ENCODE measurements around the gene ALK.

ALK gene

DNA sequence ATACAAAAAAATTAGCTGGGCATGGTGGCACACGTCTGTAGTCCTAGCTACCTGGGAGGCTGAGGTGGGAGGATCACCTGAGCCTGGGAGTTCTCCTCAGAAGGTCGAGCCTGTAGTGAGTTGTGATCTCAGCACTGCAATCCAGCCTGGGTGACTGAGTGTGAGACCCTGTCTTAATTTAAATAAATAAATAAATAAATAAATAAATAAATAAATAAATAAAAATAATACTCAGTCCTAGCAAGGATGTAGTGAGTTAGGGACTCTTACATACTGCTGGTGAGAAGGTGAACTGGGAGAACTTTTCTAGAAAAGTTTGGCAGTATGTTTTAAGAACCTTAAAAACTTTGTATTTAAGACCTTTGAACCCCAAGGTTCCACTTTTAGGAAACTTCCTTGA lies 576.1 kb downstream of the ALK start:
- in situ Hi-C loops (cut with MboI; ENCODE audit: low sequenced_read_pairs): no loop called here

DNA sequence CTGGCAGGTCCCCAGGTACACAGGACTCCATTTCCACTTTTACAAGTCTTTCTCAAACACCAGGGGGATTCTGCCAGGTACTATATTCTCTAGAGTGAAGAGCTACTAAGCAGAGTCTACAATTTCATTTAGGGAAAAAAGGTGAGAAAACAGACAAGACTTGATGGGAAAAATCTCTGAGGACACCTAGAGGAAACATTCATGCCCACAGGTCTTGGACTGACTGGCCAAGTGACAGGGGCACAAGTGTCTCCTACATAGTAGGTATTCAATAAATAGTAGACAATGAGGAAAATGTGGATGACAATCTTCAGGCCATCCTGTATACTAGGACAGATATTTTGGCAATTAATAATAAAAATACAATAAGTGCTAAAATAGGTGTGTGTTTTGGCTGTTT lies 577.6 kb downstream of the ALK start:
- in situ Hi-C loops (cut with MboI; ENCODE audit: low sequenced_read_pairs): no loop called here

DNA sequence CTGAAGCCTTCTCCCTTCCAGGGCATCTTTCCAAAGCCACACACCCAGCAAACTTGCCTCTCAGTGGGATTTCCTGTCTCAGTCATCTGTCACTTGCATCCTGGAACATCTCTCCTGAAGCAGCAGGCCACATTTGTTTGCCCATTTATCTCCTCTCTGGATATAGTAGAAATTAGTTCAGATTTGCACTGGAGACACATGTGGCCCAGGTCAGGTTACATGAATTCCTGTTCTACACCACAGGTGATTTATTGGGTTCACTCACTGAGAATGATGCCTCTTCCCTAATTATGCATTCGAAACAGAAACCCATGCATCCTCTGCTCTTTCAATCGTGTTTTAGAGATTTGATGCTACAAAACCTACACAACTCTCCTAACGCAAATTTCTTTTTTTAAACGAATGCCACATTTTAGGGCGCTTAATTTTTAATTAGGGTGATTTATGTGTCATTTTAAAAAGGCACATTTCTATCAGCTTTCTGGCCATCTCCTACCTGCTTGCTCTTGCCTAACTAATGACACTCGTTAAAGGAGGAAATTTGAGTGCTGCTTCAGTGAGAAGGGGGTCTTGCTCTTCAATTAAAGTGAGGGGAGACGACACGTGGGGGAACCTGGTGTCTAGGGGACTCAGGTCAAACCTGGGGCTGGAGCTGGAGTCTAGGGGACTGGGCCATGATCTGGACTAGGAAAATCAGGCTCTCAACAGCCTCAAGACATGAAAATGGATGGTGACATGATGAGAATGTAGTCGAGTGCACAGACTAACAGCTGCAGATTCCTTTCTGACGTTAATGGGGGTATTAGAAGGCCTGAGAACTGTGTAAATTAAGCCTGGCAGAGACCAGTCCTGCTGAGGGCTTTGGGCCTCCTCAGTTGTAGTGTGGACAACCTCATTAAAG lies 584.8 kb downstream of the ALK start:
- in situ Hi-C loops (cut with MboI; ENCODE audit: low sequenced_read_pairs): no loop called here

DNA sequence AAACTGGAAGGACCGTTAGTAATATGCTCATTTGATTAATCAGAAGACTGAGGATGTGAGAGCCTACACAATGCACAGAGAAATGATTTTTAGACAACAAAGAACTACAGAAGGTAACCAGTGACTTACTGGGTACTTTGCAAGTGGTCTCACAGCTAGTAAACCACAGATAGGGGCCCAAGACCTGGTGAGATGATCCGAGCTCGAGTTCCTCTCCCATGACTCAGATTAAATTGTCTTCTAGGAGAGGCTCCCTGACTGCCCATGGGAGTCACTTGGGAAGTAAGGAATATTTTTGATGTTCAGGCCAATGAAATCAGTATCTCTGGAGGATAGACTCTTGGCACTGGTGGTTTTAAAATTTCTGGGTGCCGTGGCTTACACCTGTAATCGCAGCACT lies 586.0 kb downstream of the ALK start:
- in situ Hi-C loops (cut with MboI; ENCODE audit: low sequenced_read_pairs): no loop called here

DNA sequence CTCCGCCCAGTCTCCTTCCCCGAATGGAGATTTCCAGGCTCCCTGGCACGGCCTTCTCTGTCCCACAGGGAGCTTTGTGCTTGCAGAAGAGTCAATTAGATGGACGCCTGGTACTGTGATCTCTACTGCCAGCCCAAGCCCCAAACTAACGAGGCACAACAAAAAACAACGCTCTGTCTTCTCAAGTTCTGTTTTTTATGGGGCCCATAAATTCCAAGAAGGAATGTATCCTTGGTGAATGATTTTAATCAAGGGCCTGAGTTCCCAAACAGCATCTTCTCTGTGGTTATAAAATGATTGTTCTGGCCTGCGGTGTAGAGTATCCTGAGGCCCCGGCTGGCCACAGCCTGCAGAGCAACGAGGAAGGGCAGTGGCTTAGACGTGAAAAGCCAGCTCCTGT lies 586.7 kb downstream of the ALK start:
- in situ Hi-C loops (cut with MboI; ENCODE audit: low sequenced_read_pairs): no loop called here

DNA sequence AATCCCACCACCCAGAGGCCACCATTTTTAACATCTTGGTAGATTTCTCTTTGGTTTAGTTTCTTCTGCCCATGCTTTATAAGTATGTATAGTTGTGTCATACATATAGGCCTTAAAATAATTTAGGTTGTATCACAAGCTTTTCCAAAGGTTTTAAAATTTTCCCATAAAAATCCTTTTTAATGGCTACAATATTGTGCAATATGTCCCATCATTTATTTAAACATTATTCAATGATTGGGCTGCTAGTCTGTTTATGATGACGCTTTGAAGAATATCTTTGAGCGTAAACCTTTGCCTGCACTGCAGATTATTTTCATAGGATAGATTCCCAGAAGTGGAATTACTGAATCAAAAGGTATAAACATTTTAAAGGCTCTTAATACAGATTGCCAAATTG lies 588.8 kb downstream of the ALK start:
- in situ Hi-C loops (cut with MboI; ENCODE audit: low sequenced_read_pairs): no loop called here

DNA sequence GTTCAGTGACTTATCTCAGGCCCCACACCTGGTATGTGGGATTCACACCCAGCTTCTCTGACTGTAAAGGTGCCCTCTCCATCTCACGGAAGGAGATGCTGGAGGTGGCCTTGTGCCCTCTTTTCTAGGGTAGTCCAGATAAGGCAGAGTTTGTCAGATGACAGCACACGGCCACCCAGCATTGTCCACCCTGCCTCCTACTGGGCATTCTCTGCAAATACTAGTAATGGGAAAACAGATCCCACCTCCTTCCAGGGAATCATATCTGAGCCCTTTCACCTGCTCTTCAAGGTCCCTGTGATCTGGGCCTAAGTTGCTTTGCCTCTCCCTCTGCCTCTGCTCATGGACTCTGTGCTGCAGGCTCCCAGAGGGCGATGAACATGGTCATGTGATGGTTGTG lies 591.5 kb downstream of the ALK start:
- in situ Hi-C loops (cut with MboI; ENCODE audit: low sequenced_read_pairs): no loop called here

DNA sequence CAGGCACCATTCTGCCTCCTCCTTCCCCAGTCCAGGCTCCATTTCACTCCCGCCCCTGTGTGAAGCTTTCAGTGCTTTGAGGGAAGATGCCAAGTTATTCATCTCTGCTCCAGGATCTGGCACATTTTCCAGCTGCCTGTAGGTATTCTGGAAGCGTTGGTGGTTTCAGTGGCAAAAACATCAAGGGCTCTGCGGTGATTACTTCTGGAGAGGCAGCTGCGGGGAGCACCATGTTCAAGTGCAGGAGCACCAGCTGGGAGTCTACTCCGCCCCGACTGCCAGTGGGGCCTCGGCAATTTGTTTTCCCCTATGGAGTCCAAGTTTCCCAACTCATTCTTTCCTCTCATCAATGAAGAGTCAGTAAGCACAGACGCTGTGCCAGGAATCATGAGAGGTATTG lies 594.5 kb downstream of the ALK start:
- in situ Hi-C loops (cut with MboI; ENCODE audit: low sequenced_read_pairs): no loop called here

DNA sequence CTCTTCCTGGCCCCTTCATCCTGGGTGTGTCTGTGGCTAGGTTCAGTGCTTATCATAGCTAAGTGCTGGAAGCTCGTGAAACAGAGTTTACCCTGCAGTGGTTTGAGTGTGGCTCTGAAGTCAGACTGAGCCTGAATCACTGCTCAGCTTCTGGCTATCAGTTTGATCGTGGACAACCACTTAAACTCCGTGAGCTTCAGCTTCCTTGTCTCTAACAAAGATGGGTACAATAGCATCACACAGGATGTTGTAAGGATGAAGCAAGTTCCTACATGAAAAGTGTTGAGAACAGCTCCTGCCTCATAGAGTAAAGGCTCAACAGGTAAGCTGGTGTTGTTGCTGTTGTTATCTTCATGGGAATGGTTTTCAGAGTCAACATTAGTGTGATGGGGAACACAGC lies 595.8 kb downstream of the ALK start:
- in situ Hi-C loops (cut with MboI; ENCODE audit: low sequenced_read_pairs): no loop called here

DNA sequence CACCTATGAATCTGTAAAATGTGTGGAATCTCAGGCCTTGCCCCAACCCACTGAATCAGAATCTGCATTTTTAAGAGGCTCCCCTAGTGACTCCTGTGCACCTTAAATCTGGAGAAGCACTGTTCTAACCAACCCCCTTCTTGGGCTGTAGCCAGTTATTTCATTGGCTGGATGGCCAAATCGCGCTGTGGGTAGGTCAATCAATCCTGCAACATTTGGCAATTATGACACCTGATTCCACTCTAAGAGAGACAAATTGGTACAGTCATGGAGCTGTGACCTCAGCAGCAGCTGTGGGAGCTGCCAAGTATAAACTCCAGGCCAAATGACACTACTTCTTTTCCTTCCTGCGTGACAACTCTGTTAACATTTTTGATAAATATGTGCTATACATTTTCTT lies 597.4 kb downstream of the ALK start:
- in situ Hi-C loops (cut with MboI; ENCODE audit: low sequenced_read_pairs): no loop called here

DNA sequence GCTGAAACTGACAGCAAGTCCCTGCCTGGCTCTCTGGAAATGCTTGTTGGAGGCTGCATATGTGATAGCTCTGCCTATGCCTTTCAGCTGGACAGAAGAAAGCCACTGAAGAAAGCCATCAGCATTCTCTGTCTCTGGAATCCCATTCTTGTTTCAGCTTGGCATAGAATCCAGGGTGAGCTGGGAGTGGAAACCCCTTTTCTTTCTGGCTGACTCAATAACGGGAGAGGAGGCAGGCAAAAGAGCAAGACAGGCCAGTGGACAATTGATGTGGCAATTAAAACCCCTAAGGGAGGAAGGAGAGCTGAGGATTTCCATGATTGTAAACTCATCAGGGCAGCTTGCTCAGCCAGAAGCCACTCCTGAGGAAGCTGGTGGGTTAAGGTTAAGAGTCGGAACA lies 598.1 kb downstream of the ALK start:
- in situ Hi-C loops (cut with MboI; ENCODE audit: low sequenced_read_pairs): no loop called here

DNA sequence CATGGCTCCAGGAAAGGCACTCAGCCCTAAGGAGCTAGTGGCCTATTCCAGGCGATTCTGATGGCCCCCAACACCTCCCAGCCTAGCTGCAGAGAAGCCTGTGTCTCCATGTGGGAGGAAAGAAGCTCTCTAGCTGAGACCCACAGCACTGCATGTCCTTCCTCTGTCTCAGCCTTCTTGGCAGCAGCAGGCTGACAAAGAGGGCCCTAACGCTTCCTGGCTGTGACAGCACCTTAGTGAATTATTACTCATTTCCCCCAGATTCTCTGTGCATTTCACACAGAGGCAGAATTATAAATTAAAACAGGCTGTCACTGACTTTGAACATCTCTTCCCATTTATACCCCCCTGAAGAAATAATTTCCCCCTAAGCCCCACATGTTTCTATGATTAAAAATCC lies 599.4 kb downstream of the ALK start:
- in situ Hi-C loops (cut with MboI; ENCODE audit: low sequenced_read_pairs): no loop called here

DNA sequence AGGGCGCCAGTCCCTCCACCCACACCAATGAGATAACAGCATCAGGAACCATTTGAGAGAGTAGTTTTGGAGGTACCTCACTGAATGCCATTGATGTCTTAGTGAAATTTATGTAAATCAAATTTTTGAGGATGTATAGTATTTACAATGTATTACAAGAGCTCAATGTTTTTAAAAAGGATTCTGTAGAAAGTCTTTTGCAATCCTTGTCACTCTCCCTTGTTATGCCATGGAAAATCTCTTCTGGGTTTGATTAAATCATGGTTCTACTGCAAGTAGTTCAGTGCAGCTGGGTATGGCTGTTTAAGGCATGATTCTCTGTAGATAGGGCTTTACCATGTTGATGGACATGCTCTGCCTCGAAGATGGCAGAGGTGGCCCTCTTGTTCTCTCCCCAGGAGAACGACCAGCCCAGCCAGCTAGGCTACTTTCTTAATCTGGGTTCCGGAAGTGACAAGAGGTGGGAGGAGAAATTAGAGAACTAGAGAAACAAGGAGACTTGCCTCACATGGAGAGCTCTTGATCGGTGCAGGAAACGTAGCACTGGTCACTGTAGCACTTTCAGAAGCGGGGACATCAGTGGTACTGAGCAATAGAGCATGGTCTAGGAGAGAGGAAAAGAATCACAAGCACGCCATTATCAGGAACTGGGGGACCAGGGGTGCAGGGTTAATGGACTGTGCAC lies 603.4 kb downstream of the ALK start:
- in situ Hi-C loops (cut with MboI; ENCODE audit: low sequenced_read_pairs): no loop called here

DNA sequence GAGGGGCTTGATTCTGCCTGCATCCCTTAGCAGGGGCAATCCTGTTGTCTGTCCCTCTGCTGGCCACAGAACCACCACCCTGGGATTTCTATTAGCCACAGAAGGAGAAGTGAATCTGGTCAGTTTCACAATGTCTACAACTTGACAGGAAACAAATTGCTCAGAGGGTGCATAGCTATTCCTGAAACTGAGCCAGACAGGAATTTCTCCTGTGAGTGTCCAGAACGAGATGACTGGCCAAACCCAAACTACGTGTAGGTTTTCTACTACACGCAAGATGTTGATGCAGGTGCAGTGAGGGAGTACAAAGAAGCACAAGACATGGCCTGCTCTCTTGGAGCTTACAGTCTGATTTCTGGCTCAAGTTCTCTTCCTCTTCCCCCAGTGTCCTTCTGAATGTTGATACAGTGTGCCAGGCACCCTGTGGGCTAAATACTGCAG lies 604.3 kb downstream of the ALK start:
- in situ Hi-C loops (cut with MboI; ENCODE audit: low sequenced_read_pairs): no loop called here

DNA sequence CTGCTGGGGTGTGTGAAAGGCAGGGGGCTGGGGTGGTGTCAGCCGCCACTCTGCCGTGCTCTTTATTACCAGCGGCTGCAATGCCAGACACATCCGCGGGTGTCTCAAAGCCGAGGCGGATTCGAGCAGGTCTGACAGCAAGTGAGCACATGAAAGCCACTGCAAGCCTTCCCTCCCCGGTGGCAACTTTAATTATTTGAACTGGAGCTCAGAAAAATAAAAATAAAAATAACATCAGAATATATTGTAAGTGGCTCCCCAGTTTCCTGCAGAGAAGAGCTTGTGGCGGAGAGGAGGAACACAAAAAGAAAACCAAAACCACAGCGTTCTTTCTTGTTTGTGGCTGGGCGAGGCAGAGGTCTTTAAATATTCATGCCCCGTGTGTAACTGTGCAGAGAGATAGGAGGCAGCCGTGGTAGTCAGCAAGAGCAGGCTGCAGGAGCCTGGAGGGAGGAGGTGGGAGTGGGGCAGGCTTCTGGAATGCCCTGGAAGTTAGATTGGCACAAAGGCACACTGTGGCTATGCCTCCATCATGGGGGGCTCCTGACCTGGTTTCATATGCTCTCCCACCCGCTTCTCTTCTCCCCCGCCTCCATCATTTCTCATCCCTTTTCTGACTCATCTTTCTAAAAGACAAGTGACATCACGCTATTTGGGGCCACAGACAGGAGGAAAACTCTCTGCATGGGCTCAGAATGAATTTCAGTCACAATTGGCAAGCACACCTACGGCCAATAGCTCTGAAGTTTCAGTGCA lies 606.4 kb downstream of the ALK start:
- in situ Hi-C loops (cut with MboI; ENCODE audit: low sequenced_read_pairs): no loop called here

DNA sequence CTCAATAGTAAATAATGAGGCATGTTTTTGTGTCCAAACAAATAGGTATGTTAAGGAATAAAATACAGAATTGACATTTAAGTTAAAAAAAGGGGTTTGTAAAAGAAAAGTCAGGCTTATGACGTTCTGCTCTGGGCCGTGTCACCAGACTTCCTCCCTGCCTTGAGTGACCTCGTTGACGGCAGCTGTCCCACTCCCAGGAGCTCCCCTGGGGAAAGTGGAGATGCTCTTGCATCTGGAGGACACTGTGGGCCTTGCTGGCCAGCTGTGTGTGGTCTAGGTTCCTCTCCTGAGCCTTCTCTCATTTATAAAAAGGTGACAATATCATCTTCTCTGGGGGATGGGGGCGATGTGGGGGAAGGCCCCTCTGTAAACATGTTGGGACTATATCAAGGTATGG lies 609.9 kb downstream of the ALK start:
- in situ Hi-C loops (cut with MboI; ENCODE audit: low sequenced_read_pairs): no loop called here

DNA sequence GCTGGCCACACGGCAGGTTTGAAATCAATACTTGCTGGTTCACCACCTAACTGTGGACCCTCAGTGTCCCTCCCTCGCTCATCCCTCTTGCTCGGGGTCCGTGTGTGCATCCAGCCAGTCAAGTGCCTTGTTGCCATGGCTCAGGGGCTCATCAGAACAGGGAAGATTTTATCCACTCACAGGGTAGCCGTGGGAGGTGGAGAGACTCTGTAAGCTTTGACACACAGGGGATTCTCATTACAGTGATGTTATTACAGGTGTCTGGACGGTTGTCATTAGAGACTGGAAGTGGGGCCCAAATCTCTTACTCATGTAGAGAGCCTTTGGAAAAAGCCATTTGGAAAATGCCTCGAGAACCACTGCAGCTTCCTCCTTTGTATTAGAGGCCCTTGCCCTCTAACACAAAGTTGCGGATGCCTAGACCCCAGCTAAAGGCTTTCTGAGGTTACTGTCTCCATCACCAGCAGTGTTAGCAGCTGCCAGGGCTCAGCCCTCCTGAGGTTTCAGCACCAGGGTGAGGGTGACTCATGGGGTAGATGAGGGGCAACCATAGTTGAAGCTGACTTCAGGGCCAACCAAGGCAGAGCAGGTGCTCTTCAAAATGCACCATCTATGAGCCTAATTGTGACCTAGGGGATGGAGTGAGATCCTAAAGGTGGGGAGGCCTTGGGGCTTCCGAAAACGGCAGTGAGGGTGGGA lies 610.6 kb downstream of the ALK start:
- in situ Hi-C loops (cut with MboI; ENCODE audit: low sequenced_read_pairs): no loop called here

DNA sequence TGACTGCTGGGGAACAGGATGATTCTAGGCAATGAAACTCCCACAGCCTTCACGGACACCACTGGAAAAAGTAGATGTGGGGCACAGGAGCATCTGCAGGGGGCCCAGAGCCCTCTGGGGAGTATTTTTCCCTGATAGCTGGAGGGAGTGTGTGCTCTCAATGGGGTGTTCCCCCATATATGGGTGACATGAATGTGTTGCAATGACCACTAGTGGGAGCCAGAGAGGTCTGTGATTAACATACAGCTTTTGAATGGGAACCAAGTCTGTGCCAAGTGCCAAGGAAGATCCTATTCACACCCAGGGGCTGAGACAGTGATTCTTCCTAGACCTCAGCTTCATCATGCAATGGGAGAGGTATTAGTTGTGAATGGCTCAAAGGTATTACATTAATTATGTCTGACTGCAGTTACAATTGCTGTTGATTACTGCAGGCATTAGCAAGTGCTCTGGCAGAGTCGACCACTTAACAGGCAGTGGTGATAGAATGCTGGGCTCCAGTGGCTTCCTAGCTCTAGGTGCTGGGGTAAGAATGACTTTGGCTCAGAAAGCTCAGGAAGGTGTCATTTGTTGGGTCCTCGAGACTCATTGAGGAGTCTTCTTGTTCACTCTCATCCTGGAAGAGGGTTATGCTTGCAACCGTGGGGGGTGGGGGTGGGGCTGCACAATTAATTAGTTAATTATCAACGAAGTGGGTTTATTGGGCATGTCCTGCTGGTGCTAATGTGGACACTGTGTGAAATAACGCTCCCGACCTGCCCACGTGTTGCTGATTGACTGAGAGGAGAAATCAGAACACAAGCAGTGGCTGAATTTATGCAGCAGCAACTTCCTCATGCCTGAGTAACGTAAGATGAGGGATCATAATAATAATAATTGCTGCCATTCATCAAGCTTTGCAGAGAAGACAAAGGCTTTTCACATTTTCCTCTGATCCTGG lies 612.0 kb downstream of the ALK start:
- in situ Hi-C loops (cut with MboI; ENCODE audit: low sequenced_read_pairs): no loop called here

DNA sequence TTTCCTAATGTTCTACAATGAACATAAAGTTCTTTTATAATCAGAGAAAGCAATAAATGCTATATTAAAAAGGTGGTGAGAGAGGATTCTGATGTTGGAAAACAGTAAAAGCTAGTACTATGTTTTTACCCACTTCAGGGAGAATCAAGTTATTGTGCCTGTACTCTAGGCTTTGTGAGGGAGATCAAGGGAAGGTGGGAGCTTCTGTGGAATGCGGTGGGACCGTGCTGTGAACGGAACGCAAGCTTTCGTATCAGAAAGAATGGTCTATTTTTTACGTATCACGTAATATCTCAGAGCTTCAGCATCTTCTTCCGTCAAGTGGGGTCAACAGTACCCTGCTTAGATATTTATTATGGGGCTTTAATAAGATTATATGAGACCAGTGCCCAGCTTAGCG lies 613.0 kb downstream of the ALK start:
- in situ Hi-C loops (cut with MboI; ENCODE audit: low sequenced_read_pairs): no loop called here

DNA sequence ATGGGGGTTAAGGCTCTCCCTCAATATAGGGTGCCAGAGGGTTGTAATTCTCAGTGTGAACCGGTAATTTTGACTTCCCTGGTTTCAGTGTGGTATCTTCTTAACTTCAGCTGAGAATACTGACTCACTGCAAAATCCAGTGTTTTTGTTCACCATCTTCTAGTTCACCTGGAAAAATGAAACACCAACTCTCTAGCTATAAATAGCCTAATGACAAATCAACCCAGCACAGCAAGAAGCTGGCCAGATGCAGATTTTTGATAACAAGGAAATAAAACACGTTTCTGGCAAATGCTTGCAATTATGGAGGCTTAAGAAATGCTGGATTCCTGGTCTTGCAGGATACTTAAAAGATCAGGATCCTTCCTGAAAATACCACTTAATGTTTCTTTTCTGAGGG lies 613.9 kb downstream of the ALK start:
- in situ Hi-C loops (cut with MboI; ENCODE audit: low sequenced_read_pairs): no loop called here

All from HL-60/S4 treated with phorbol 12-myristate 13-acetate at 8.2 ng/mL for 4 days and 3 days (cell line).